A549 (cell line): ENCODE data around the gene DBF4B.

Experiments used
- CTCF ChIP-seq: fragments of >200 bp; sonication (Bioruptor Twin); formaldehyde crosslinking; IDR thresholded peaks from 3 replicates; pipeline ENCODE4 v1.5.1; 2016
- ESRRA ChIP-seq: fragments of 150-350 bp; IDR thresholded peaks from 2 replicates; pipeline ENCODE4 v1.6.1; 2014; ENCODE audit warnings: mild to moderate bottlenecking, low read length, borderline replicate concordance
- KDM1A ChIP-seq: fragments of 200-600 bp; sonication (generic); IDR thresholded peaks from 2 replicates; pipeline ENCODE4 v1.6.1; 2016; ENCODE audit warnings: low read depth, mild to moderate bottlenecking
- MAX ChIP-seq: IDR thresholded peaks from 2 replicates; pipeline ENCODE4 v1.6.1; 2012

GRCh38 chr17:44777394-44778348 lies 69.2 kb downstream of the DBF4B start:
- no peak for TF ChIP-seq MAX
- no peak for TF ChIP-seq ESRRA
- no peak for TF ChIP-seq CTCF
- TF ChIP-seq KDM1A, result no peak
